ENCODE measurements around the gene DAB2IP. TPM values are rescaled to one million over a fixed set of nuclear protein-coding genes. Genes with fewer than 3 reads are reported as not detected.

Gene DAB2IP
- total RNA-seq, 1 donor from 2014 or later = 0.75 TPM

GRCh38 chr9:121776739-121777637 is 125.6 kb downstream of the DAB2IP start:
- H3K9me3 Mint-ChIP-seq = peaks cover 8% of the 10 kb centered on the region
- H3K4me1 Mint-ChIP-seq = no peaks in the 10 kb centered on the region
- ChIA-PET POLR2A (no interaction called here), CTCF (no interaction called here)
- DNase-seq (peak; percentile 6), ATAC-seq (ENCODE audit: low read depth) (no peak)
- H3K27ac Mint-ChIP-seq = no peak overlapping the region
- H3K27me3 Mint-ChIP-seq = no peaks in the 10 kb centered on the region
- H3K4me3 Mint-ChIP-seq = no peak overlapping the region
- no peak for TF ChIP-seq CTCF (IDR thresholded peaks at IDR 0.05)
- peaks cover 2% of the 10 kb centered on the region for H3K36me3 Mint-ChIP-seq (ENCODE audit: low read depth)
- intact Hi-C loops (cut with micrococcal nuclease) = no loop called here

GRCh38 chr9:121778252-121779225 is 127.1 kb downstream of the DAB2IP start:
- Mint-ChIP-seq H3K27me3 (no peaks in the 10 kb centered on the region), H3K36me3 (ENCODE audit: low read depth) (peaks cover 2% of the 10 kb centered on the region), H3K4me1 (no peaks in the 10 kb centered on the region), H3K9me3 (peaks cover 8% of the 10 kb centered on the region), H3K4me3 (no peak overlapping the region), H3K27ac (no peak overlapping the region)
- DNase-seq (no peak), ATAC-seq (ENCODE audit: low read depth) (no peak)
- POLR2A ChIA-PET = no interaction called here
- intact Hi-C loops (cut with micrococcal nuclease) = no loop called here
- no peak for TF ChIP-seq CTCF (IDR thresholded peaks at IDR 0.05)
- CTCF ChIA-PET = no interaction called here

GRCh38 chr9:121779381-121780117 is 128.1 kb downstream of the DAB2IP start:
- no peak overlapping the region for H3K27ac Mint-ChIP-seq
- no peaks in the 10 kb centered on the region for H3K4me1 Mint-ChIP-seq
- no peak for TF ChIP-seq CTCF (IDR thresholded peaks at IDR 0.05)
- peaks cover 2% of the 10 kb centered on the region for H3K36me3 Mint-ChIP-seq (ENCODE audit: low read depth)
- H3K9me3 Mint-ChIP-seq = peaks cover 8% of the 10 kb centered on the region
- DNase-seq (no peak), ATAC-seq (ENCODE audit: low read depth) (peak; percentile 21)
- H3K27me3 Mint-ChIP-seq = no peaks in the 10 kb centered on the region
- intact Hi-C loops (cut with micrococcal nuclease) = no loop called here
- ChIA-PET POLR2A (no interaction called here), CTCF (no interaction called here)
- no peak overlapping the region for H3K4me3 Mint-ChIP-seq

- Mint-ChIP-seq H3K9me3 (peaks cover 8% of the 10 kb centered on the region), H3K4me1 (no peaks in the 10 kb centered on the region), H3K27ac (no peak overlapping the region), H3K4me3 (no peak overlapping the region), H3K36me3 (ENCODE audit: low read depth) (peaks cover 2% of the 10 kb centered on the region), H3K27me3 (no peaks in the 10 kb centered on the region)
- ATAC-seq (ENCODE audit: low read depth) (no peak), DNase-seq (peak; percentile 10)
- intact Hi-C loops (cut with micrococcal nuclease) = no loop called here
- POLR2A ChIA-PET = no interaction called here
- TF ChIP-seq CTCF (IDR thresholded peaks at IDR 0.05) = no peak
- CTCF ChIA-PET = no interaction called here
Measured at GRCh38 chr9:121780177-121781040, 129.0 kb downstream of the DAB2IP start.
